RKO (cell line): ENCODE measurements around the gene S100A6.

Experiments used
- DNase-seq: peaks from one replicate; pipeline ENCODE4 v3.0.0-alpha.2; 2016; ENCODE audit warnings: low spot score

The S100A6 gene

DNA sequence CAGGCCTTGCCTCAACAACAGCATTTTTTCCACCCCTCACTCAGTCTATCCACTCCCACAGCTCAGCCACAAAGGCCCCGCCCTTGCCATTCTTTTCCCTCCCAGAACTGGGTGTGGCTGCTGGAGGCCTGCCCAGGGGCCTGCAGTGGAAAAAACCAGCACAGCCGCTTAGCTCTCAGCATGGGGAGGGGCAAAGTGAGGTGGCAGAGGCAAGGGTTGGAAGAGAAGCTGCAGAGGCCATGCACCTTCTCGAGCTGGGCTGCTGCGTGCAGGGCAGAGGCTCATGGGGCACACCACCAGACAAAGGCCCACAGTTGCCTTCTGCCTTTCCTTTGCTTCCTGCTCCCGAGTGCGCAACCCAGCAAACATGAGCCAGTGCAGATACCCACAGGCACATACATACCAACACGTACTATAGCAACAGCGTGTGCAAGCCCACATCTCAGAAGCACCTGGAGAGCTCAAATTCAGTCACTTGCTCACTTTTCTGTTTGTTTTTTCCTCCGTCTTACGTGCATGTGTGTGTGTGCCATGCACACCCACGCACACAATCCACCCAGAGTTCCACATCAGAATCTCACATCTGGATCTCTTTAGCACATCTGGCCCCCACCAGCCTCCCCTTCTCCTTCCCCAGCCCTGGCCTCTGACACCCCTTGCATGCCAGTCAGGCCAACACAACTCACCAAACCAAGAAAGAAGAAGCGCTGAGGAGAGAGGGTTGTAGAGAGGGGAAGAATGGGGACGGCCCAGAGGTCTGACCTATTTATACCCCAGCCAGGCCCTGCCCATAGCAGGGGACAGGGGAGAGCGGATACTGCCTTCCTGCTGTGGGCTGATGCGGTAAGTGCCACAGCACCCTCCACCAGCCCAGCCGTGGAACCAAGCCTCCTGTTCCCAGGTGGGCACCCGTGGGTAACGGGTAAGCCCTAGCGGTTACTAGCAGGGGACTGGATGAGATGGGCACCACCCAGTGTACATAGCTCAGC lies 9.6 kb upstream of the S100A6 start, which contains the start of gene S100A4:
Gene S100A4, minus strand, starts transcription at position 740 of the 989 bp plus-strand sequence. CDS start 1,012 bp downstream, outside the sequence.
- no peak for DNase-seq

DNA sequence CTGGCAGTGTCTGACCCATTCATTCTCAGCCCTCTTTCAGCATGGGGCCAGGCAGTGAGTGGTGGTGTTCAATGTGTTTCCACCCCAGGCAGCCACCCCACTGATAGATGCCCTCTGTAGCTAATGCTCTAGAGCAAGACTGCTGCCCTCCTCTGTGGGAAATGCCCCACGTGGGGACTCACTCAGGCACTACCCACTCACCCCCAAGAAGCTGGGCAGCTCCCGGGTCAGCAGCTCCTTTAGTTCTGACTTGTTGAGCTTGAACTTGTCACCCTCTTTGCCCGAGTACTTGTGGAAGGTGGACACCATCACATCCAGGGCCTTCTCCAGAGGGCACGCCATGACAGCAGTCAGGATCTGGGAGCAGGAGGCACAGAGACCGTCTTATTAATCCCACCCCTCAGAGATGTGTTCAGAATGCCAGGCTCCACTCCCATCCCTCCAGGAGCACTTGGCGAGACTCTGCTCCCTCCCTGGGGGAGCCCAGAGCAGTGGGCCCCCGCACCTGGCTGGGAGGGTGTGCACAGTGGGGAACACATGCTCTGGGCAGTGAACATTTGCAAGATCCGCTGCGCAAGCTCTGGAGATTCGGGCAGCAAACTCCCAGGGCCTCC lies 8.8 kb upstream of the S100A6 start:
- DNase-seq: no peak

- DNase-seq: no peak
Observed at GRCh38 chr1:153543736-153544135, 7.9 kb upstream of the S100A6 start.

GRCh38 chr1:153542956-153543711 lies 7.3 kb upstream of the S100A6 start:
- DNase-seq: no peak

- DNase-seq: no peak
Observed at GRCh38 chr1:153541641-153542590, 6.1 kb upstream of the S100A6 start.

- no peak for DNase-seq
Observed at GRCh38 chr1:153540394-153541361, 4.9 kb upstream of the S100A6 start, which contains the start of gene S100A5. TSS of gene S100A5 (minus strand) at chr1:153540934. CDS start at chr1:153540191, 743 bp downstream.

DNA sequence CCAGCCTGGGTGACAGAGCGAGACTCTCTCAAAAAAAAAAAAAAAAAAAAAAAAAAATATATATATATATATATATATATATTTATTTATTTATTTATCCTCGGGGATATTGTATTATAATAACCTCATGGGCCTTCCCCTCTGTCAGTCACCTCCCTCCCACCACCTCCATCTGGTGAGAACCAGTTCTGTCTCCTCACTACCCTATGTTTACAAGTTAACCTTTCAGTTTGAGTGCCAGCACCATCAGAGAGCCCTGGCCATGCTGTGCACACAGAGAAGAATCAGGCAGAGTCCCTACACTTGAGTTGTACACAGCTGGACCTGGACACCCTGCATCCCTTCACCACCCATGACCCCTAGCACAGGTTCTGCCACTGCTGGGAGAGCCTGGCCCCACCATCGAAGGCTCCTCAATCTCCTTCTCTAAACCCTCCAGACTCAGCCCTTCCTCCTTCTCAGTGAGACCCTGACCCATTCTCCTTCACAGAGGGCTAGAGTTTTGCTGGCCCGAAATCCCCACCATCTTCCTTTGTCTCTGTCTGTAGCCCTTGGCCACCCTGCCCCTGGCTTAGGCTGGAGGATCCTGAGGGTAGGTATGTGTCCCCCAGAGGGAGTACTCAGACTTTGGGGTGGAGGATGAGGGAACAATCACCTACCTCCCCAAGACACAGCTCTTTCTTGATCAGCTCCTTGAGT lies 3.8 kb upstream of the S100A6 start:
- no peak for DNase-seq

- DNase-seq: no peak
Observed at GRCh38 chr1:153538315-153538821, 2.6 kb upstream of the S100A6 start.

DNA sequence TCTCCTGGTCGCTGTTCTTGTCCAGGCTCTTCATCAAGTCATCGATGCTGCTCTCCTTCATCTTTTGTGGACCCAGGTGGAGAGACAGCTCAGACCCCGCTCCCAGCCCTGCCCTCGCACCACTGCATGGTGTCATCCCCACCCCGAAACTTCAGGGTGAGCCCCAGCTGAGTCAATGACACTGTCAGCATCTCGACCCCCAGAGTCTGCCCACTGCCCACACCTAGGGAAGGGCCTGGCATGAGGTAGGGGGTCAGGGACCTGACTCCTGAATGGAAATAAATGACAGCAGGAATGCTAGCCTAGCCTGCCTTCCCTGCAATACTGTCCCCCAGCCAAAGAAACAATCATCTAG lies 1.6 kb upstream of the S100A6 start:
- DNase-seq: no peak

DNA sequence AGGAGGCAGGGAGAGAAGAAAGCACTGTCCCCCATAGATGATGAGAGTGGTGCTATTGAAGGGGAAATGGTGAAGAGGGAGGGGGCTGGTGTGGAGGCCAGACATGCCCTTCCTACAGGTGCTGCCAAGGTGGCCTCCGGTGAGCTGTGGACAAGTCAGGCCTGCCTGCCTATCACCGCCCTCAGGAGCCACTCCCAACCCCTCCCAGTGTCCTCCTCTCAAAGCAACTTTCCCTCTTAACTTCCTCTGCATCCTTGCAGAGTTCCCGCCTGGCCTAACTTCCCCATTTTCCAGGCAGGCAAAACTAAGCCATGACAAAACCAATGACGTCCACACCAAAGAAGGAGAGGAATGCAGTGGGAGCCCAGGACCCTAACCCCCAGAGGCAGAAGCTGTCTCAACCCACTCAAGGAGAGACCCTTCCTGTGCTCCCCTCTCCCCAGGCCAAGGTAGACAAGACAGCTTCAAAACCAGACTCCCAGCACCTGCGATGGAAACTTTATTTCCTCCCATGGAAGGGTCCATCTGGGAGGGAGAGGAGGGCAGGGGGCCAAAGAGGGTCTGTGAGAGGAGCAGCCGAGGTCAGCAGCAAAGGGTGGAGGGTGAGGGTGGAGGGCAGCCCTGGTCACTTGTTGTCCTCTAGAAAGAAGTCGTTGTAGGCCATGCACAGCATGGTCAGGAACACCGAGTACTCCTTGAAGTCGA lies 1.0 kb upstream of the S100A6 start:
- DNase-seq: no peak

DNA sequence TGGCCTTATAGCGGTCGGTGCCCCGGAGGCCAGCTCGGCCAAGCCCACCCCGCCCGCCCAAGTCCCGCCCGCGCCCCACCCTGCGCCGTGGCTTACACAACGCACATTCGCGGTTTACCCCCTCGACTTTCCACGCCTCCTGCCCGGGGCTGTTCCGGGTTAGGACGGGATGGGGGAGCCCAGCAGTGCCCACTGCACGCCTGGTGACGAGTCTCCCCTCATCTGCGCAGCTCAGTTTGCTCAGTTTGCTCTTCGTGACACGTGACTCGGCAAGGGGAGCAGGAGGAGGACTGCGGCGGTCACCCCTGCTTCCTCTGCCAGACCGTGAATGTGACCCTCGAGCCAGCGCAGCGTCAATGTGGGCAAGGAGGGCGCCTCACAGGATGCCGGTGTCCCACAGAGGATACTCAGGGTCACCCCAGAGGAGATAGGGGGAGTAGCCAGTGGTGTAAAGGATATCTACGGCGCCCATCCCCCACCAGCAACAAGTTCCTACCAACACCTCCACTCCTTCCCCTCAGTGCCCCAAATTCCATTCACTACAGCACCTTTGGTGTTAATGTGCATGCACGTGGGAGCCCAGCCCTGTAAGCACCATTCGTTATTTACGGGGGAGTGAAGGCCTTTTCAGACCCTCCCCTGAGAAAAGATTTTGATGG lies 350 bp upstream of the S100A6 start:
- DNase-seq: peak; percentile 96

- no peak for DNase-seq
Observed at GRCh38 chr1:153534925-153535241, 908 bp downstream of the S100A6 start.

DNA sequence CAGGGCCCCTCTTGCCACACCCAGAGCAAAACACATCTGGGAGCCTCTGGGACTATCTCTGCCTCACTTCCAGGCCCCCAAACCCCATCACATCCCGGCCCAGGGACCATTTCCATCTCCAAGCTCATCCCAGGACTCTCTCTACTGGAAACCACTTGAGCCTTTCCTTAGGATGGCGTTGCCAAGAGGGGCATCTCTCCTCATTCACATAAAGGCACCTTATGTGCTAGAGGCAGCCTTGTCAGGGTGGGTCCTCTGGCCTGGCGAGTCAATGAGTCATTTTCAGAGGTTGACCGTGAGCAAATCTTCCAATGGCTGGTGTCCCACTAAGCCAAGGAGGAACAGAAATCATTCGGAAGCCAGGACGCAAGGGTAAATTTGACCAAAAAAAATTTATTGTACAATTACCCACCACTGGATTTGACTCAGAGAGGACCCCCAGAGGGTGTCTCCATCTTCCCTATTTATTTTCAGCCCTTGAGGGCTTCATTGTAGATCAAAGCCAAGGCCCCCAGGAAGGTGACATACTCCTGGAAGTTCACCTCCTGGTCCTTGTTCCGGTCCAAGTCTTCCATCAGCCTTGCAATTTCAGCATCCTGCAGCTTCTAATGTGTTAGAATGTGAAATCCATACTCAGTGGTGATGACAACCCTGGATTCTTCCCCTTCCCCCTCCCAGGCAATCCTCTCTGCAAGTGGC lies 1.4 kb downstream of the S100A6 start:
- peak; percentile 84 for DNase-seq

- DNase-seq: peak; percentile 98
Observed at GRCh38 chr1:153533689-153534201, 2.0 kb downstream of the S100A6 start.

DNA sequence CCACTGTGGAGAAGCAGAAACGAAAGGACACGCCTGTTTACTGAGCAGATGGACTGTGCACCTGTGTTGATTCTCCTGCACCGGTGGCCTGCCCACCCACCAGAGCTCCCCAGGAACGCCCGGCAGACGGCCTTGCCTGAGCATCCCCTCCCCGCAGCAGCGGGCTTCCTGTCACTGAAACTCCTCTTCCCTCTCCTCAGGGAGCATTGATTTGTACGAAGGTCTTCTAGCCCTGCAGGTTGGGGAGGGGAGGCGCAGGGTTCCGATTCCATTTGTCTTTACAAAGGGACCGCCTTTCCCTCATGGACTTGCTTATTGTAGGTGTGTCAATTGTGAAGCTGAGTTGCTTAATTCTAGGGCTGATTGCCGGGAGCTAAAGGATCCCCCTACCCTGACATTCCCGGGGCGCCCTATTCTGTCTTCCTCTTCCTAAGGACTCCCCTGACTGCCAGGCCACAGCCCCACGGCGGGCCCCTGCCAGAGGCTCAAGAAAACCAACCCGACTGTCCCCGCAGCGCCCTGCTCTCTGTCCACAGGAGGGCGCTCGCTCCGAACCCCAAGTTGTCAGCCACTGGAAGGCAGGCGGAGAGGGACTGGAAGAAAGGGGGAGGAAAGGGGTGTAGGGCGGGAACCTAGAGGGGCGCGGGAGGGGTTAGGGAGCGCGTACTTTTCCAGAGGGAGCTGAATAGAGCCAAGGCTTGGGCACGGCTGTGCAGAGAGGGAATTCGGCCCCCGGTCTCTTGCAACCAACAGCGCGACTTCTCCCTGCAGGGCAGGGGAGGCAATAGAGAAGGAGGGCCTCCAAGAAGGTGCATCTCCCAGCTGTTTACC lies 2.8 kb downstream of the S100A6 start:
- DNase-seq: peak; percentile 92

DNA sequence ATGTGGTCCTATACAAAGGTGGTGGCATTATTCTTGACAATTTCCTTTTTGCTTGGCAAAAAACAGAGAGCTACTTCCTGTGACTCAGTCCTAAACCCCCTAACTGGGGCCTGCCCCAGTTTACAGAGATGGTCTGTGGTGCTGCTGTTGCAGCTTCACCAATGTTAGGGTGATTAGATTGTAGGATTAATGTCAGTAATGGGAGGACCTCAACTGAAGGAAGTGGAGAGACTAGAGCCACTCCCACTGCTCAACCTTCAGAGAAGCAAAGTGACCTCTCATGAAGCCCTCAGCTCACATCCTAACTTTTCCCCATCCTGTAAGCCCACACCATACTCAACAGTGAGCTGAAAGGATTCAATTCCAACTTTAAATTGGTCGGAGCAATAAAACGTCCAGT lies 3.6 kb downstream of the S100A6 start:
- no peak for DNase-seq
